ENCODE data around the gene GP9. TPM values are rescaled to one million over a fixed set of nuclear protein-coding genes. Genes with fewer than 3 reads are reported as not detected.

Gene GP9
- total RNA-seq, 2 experiments from 2014 or later = not detected

DNA sequence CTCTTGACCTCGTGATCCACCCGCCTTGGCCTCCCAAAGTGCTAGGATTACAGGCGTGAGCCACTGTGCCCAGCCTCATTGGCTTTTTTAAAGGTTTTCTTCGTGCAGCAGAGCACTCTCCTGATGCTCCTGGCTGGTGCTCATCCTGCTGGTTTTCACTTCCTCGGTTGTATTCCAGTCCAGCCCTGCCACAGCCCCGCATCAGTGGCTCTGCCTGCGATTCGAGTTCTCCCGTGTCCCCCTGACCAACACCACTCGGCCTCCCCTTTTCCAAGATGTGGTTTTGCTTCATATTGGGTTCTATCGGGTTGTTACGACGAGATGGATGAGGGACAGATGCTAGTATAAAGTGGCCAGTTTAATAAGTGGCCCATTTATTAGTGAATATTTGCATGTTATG, 31.7 kb upstream of the GP9 start:
- Histone ChIP-seq H3K4me2 (ENCODE audit: low read length) (no peak overlapping the region), H3K79me2 (ENCODE audit: insufficient read depth, low read depth, low read length) (no peaks in the 10 kb centered on the region), H3K4me3 (ENCODE audit: low read depth, low read length, poor library complexity, severe bottlenecking) (no peak overlapping the region), H3K27ac (ENCODE audit: low read depth, low read length, poor library complexity, severe bottlenecking) (no peak overlapping the region), H3K4me1 (ENCODE audit: insufficient read depth, low read length, poor library complexity, severe bottlenecking) (peaks cover 34% of the 10 kb centered on the region), H3K9me2 (ENCODE audit: insufficient read depth, low read length) (no peaks in the 10 kb centered on the region), H3K9me3 (ENCODE audit: low read length) (0 out of 2 replicates have a peak, but pooled peaks cover 7% of the 10 kb centered on the region), H3K36me3 (ENCODE audit: insufficient read depth, low read length) (no peaks in the 10 kb centered on the region), H2AFZ (ENCODE audit: low read length) (no peak overlapping the region), H4K20me1 (ENCODE audit: insufficient read depth, low read length) (no peaks in the 10 kb centered on the region)
- ChIA-PET POLR2A (no interaction called here), CTCF (ENCODE audit: unreplicated experiment) (no interaction called here)
- no TSS peak for BruUV-seq (replicated peaks)
- TF ChIP-seq, protein P1, sequence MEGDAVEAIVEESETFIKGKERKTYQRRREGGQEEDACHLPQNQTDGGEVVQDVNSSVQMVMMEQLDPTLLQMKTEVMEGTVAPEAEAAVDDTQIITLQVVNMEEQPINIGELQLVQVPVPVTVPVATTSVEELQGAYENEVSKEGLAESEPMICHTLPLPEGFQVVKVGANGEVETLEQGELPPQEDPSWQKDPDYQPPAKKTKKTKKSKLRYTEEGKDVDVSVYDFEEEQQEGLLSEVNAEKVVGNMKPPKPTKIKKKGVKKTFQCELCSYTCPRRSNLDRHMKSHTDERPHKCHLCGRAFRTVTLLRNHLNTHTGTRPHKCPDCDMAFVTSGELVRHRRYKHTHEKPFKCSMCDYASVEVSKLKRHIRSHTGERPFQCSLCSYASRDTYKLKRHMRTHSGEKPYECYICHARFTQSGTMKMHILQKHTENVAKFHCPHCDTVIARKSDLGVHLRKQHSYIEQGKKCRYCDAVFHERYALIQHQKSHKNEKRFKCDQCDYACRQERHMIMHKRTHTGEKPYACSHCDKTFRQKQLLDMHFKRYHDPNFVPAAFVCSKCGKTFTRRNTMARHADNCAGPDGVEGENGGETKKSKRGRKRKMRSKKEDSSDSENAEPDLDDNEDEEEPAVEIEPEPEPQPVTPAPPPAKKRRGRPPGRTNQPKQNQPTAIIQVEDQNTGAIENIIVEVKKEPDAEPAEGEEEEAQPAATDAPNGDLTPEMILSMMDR (conservative IDR thresholded peaks at IDR 0.05; ENCODE audit: low read length) = no peak
- TF ChIP-seq EZH2phosphoT487 (IDR thresholded peaks at IDR 0.05; ENCODE audit: borderline replicate concordance, low read depth, low read length) = no peak
- intact Hi-C loops (cut with micrococcal nuclease; ENCODE audit: unreplicated experiment) = no loop called here
- no peak for DNase-seq (ENCODE audit: low spot score)

DNA sequence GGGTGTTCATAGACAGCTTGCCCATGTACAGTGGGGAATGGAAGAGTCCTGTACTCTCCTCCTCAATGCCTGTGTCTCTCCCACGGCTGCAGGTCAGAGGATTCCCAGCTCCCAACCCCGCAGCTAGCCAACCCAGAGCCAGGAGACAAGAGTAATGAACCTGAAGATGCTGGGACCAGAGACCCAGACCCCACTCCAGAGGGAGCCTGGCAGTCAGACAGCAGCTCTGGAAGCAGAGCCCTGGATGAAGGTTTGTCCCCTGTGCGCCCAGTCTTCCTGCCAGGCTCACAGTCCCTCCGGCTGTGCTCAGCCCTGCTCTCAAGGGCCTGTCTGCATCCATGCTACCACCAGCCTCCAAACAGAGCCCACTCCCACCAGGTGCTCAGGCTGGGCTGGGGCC, 30.0 kb upstream of the GP9 start:
- Histone ChIP-seq H3K4me1 (ENCODE audit: insufficient read depth, low read length, poor library complexity, severe bottlenecking) (peaks cover 16% of the 10 kb centered on the region), H3K27ac (ENCODE audit: low read depth, low read length, poor library complexity, severe bottlenecking) (no peak overlapping the region), H2AFZ (ENCODE audit: low read length) (no peak overlapping the region), H3K4me2 (ENCODE audit: low read length) (no peak overlapping the region), H3K9me2 (ENCODE audit: insufficient read depth, low read length) (no peaks in the 10 kb centered on the region), H3K79me2 (ENCODE audit: insufficient read depth, low read depth, low read length) (no peaks in the 10 kb centered on the region), H3K36me3 (ENCODE audit: insufficient read depth, low read length) (no peaks in the 10 kb centered on the region), H3K9me3 (ENCODE audit: low read length) (0 out of 2 replicates have a peak, but pooled peaks cover 7% of the 10 kb centered on the region), H4K20me1 (ENCODE audit: insufficient read depth, low read length) (no peaks in the 10 kb centered on the region), H3K4me3 (ENCODE audit: low read depth, low read length, poor library complexity, severe bottlenecking) (no peak overlapping the region)
- TF ChIP-seq, protein P1 (conservative IDR thresholded peaks at IDR 0.05; ENCODE audit: low read length) = no peak
- TF ChIP-seq EZH2phosphoT487 (IDR thresholded peaks at IDR 0.05; ENCODE audit: borderline replicate concordance, low read depth, low read length) = no peak
- no TSS peak for BruUV-seq (replicated peaks)
- ChIA-PET CTCF (ENCODE audit: unreplicated experiment) (interaction anchor here (1.6 to 1.9 kb wide), 2 partner anchors 14 to 23 kb away, joined by 5 to 7 read pairs; no protein-coding TSS in a partner anchor), POLR2A (interaction anchor here (0.5 to 1.3 kb wide), 4 partner anchors 23 to 262 kb away, joined by 3 read pairs; no protein-coding TSS in a partner anchor)
- intact Hi-C loops (cut with micrococcal nuclease; ENCODE audit: unreplicated experiment) = no loop called here
- DNase-seq (ENCODE audit: low spot score) = no peak

DNA sequence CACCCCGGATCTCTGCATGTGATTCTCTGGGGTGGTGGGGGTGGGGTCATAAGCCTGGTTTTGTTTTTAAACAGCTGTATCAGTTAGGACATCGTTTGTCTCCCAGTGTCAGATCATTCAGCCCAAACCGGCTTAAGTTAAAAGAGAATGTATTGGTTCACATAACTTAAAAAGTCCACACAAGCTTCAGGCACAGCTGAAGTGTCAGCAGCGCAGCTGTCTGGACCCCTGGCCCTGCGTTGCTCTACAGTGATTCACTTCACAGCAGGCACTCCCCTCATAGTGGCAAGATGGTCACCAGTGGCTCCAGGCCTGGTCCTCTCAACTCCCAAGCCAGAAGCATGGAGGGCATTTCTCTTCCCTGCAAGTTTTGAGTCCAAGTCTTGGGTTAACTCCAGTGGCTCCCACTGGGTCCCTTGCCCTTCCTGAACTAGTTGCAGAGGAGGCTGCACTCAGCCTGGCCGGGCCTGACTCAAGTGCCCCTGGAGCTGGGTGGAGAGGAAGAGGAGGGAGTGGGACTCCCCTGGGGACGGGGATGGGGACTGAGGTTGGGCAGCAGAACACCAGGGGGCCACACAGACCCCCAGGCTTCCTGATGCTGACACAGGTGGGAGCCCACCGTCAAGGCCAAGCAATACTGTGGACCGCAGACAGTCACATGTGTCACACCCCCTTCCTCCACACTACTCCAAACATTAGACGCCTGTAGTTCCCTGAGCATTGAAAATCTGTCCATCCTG, 28.9 kb upstream of the GP9 start:
- Histone ChIP-seq H3K4me2 (ENCODE audit: low read length) (no peak overlapping the region), H4K20me1 (ENCODE audit: insufficient read depth, low read length) (no peaks in the 10 kb centered on the region), H3K9me3 (ENCODE audit: low read length) (0 out of 2 replicates have a peak, but pooled peaks cover 7% of the 10 kb centered on the region), H3K4me3 (ENCODE audit: low read depth, low read length, poor library complexity, severe bottlenecking) (no peak overlapping the region), H3K79me2 (ENCODE audit: insufficient read depth, low read depth, low read length) (no peaks in the 10 kb centered on the region), H3K9me2 (ENCODE audit: insufficient read depth, low read length) (no peaks in the 10 kb centered on the region), H3K27ac (ENCODE audit: low read depth, low read length, poor library complexity, severe bottlenecking) (no peak overlapping the region), H2AFZ (ENCODE audit: low read length) (no peak overlapping the region), H3K4me1 (ENCODE audit: insufficient read depth, low read length, poor library complexity, severe bottlenecking) (peaks cover 6% of the 10 kb centered on the region), H3K36me3 (ENCODE audit: insufficient read depth, low read length) (no peaks in the 10 kb centered on the region)
- TF ChIP-seq, protein P1 (conservative IDR thresholded peaks at IDR 0.05; ENCODE audit: low read length) = no peak
- no peak for TF ChIP-seq EZH2phosphoT487 (IDR thresholded peaks at IDR 0.05; ENCODE audit: borderline replicate concordance, low read depth, low read length)
- no TSS peak for BruUV-seq (replicated peaks)
- ChIA-PET CTCF (ENCODE audit: unreplicated experiment) (interaction anchor here (1.6 to 1.9 kb wide), 2 partner anchors 15 to 22 kb away, joined by 5 to 7 read pairs; no protein-coding TSS in a partner anchor), POLR2A (interaction anchor here (0.7 kb wide), 1 partner anchor 22 kb away, joined by 3 read pairs; no protein-coding TSS in a partner anchor)
- intact Hi-C loops (cut with micrococcal nuclease; ENCODE audit: unreplicated experiment) = no loop called here
- DNase-seq (ENCODE audit: low spot score) = no peak
